ENCODE results near the gene TCF4.

DNA sequence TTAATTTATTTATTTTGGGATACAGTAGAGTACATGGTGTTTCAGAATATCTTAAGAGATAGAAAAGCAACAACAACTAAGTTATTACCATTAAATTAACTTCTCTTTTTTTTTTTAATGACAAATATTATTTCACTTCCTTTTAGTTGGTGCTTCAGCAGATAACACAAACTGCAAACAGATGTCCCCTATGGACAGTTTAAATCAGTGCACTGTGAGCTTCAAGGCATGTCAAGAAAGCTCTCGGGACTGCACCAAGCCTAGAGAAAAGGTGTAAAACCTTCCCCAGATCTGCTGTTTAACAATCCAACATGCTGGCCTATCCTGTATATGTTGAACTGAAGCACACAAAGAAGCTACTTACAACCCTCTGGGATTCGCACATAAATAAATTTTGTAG, 122.7 kb downstream of the TCF4 start:
- TF ChIP-seq, protein P1, sequence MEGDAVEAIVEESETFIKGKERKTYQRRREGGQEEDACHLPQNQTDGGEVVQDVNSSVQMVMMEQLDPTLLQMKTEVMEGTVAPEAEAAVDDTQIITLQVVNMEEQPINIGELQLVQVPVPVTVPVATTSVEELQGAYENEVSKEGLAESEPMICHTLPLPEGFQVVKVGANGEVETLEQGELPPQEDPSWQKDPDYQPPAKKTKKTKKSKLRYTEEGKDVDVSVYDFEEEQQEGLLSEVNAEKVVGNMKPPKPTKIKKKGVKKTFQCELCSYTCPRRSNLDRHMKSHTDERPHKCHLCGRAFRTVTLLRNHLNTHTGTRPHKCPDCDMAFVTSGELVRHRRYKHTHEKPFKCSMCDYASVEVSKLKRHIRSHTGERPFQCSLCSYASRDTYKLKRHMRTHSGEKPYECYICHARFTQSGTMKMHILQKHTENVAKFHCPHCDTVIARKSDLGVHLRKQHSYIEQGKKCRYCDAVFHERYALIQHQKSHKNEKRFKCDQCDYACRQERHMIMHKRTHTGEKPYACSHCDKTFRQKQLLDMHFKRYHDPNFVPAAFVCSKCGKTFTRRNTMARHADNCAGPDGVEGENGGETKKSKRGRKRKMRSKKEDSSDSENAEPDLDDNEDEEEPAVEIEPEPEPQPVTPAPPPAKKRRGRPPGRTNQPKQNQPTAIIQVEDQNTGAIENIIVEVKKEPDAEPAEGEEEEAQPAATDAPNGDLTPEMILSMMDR (IDR thresholded peaks at IDR 0.05), result no peak
- no peak for TF ChIP-seq TCF7L2 (IDR thresholded peaks at IDR 0.05; ENCODE audit: low read depth, low read length)
- TF ChIP-seq POLR2AphosphoS5 (IDR thresholded peaks at IDR 0.05; ENCODE audit: low read depth, low read length), result no peak

All from Panc1 (cell line).